ENCODE measurements around the gene ACSBG1. TPM values are rescaled to one million over a fixed set of nuclear protein-coding genes. Genes with fewer than 3 reads are reported as not detected.

Gene ACSBG1
- total RNA-seq, 2 donors from 2014 or later: 0.58 to 0.59 TPM

DNA sequence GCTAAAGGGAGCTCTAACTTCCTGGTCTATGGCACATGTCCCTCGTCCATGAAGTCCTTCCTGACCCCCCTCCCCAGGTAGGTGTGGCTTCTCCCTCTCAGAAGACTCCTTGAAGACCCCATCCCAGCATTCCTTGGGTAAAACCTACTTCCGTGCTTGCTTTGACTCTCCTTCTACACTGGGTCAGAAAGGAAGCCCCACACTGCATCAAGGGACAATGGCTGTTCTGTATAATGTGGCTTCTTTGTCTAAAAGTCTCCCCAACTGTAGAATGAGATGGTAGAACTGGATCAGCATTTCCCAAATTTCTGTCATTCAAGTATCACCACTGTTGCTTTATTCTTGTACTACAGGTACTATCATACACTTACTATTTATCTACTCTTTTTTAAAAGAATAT lies 26.1 kb upstream of the ACSBG1 start:
- TF ChIP-seq, protein P1, sequence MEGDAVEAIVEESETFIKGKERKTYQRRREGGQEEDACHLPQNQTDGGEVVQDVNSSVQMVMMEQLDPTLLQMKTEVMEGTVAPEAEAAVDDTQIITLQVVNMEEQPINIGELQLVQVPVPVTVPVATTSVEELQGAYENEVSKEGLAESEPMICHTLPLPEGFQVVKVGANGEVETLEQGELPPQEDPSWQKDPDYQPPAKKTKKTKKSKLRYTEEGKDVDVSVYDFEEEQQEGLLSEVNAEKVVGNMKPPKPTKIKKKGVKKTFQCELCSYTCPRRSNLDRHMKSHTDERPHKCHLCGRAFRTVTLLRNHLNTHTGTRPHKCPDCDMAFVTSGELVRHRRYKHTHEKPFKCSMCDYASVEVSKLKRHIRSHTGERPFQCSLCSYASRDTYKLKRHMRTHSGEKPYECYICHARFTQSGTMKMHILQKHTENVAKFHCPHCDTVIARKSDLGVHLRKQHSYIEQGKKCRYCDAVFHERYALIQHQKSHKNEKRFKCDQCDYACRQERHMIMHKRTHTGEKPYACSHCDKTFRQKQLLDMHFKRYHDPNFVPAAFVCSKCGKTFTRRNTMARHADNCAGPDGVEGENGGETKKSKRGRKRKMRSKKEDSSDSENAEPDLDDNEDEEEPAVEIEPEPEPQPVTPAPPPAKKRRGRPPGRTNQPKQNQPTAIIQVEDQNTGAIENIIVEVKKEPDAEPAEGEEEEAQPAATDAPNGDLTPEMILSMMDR (IDR thresholded peaks at IDR 0.05): no peak
- Histone ChIP-seq H3K27ac (no peak overlapping the region), H3K9me3 (no peaks in the 10 kb centered on the region), H3K27me3 (no peaks in the 10 kb centered on the region), H3K4me1 (no peaks in the 10 kb centered on the region), H3K36me3 (no peaks in the 10 kb centered on the region), H3K4me3 (no peak overlapping the region), H3K9ac (ENCODE audit: low read depth in 2 of 2, low read length in 2 of 2) (no peak overlapping the region)
- intact Hi-C loops (cut with DNase I): no loop called here
- no peak for DNase-seq

DNA sequence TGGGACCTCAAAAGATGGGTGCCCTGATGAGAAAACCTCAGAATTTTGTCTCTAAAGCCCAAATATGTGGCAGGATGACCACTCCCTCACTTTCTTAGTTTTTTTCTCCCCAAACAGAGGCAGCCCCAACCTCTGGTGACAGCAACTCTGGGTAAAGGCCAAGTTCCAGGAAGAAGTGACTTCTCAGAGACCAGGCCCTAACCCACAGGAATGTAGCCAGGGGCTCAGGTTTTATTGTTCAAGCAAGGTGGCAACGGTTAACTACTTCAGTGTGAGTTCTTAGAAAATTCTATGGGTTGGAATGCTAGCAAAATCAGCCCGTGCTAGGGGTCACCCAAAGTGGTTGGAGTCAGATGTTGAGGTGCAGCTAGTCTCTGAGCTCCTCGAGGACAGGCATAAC lies 24.9 kb upstream of the ACSBG1 start:
- H3K27me3 ChIP-seq: no peaks in the 10 kb centered on the region
- no peak overlapping the region for H3K4me3 ChIP-seq
- no peaks in the 10 kb centered on the region for H3K9me3 ChIP-seq
- H3K9ac ChIP-seq (ENCODE audit: low read depth in 2 of 2, low read length in 2 of 2): no peak overlapping the region
- TF ChIP-seq, protein P1 (IDR thresholded peaks at IDR 0.05): no peak
- H3K36me3 ChIP-seq: no peaks in the 10 kb centered on the region
- no peak for DNase-seq
- H3K27ac ChIP-seq: no peak overlapping the region
- intact Hi-C loops (cut with DNase I): no loop called here
- no peaks in the 10 kb centered on the region for H3K4me1 ChIP-seq

DNA sequence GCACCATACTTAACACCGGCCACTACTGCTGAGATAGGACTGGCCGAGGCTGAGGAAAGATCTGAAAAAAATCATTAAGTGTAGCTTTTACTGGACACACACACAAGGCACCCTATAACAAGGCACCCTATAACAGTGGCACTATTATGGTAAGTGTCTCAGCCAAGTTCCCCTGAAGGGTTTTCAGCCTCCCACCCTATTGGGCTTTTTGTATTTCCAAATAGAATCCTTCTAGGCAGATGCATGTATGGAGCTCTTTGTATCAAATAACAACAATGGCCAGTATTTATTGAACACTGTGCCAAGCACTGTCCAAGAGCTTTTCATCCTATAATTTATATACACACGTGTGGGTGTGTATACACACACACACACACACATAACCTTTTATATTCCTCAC lies 23.3 kb upstream of the ACSBG1 start:
- intact Hi-C loops (cut with DNase I): no loop called here
- no peak overlapping the region for H3K4me3 ChIP-seq
- no peaks in the 10 kb centered on the region for H3K36me3 ChIP-seq
- H3K9ac ChIP-seq (ENCODE audit: low read depth in 2 of 2, low read length in 2 of 2): no peak overlapping the region
- H3K4me1 ChIP-seq: no peaks in the 10 kb centered on the region
- TF ChIP-seq, protein P1 (IDR thresholded peaks at IDR 0.05): no peak
- no peak overlapping the region for H3K27ac ChIP-seq
- no peaks in the 10 kb centered on the region for H3K27me3 ChIP-seq
- DNase-seq: no peak
- H3K9me3 ChIP-seq: no peaks in the 10 kb centered on the region

DNA sequence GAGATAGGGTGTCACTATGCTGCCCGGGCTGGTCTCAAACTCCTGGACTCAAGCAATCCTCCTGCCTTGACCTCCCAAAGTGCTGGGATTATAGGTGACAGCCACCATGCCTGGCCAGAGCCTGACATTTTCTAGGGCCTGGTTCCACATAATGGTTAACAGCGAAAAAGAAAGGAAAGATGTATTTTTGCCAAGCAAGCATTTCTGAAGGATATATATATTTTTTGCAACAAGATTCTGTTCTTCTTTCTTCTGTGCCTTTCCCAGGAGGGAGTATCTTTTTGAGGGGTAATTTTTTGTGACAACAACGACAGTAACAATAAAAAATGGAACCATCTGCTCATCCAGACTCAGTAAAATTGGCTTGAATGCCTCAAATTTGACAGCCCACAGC lies 21.7 kb upstream of the ACSBG1 start:
- Histone ChIP-seq H3K4me3 (no peak overlapping the region), H3K4me1 (no peaks in the 10 kb centered on the region), H3K27me3 (no peaks in the 10 kb centered on the region), H3K36me3 (no peaks in the 10 kb centered on the region), H3K9ac (ENCODE audit: low read depth in 2 of 2, low read length in 2 of 2) (no peak overlapping the region), H3K27ac (no peak overlapping the region), H3K9me3 (no peaks in the 10 kb centered on the region)
- TF ChIP-seq, protein P1 (IDR thresholded peaks at IDR 0.05): no peak
- intact Hi-C loops (cut with DNase I): no loop called here
- DNase-seq: no peak

DNA sequence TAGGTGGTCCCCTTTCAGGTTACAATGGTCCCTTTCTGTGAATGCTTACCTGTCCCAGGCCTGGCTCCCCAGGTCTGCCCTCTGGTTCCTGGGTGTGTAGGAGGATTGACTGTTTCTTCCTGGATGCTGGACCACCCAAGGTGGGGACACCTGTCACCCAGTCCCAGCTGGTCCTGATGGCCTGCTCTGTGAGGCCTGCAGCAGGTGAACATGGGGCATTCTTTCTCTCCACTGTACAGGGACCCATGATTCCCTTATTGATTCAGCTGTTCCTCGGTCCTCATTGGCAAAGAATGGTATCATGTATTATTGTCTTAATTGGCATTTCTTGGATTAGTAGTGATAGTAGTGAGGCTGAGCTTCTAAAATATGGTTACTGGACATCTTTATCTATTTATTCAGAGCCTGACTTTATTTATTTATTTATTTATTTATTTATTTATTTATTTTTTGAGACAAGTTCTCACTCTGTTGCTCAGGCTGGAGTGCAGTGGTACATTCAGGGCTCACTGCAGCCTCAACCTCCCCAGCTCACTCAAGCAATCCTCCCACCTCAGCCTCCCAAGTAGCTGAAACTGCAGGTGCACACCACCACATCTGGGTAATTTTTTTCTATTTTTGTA lies 21.2 kb upstream of the ACSBG1 start:
- no peak overlapping the region for H3K9ac ChIP-seq (ENCODE audit: low read depth in 2 of 2, low read length in 2 of 2)
- H3K4me1 ChIP-seq: no peaks in the 10 kb centered on the region
- DNase-seq: no peak
- H3K27me3 ChIP-seq: no peaks in the 10 kb centered on the region
- no peak overlapping the region for H3K4me3 ChIP-seq
- TF ChIP-seq, protein P1 (IDR thresholded peaks at IDR 0.05): no peak
- H3K27ac ChIP-seq: no peak overlapping the region
- intact Hi-C loops (cut with DNase I): no loop called here
- H3K9me3 ChIP-seq: no peaks in the 10 kb centered on the region
- H3K36me3 ChIP-seq: no peaks in the 10 kb centered on the region

All from colonic mucosa (tissue), 4 donors.